HG02973 (cell line): ENCODE data around the gene INO80D.
A peak's percentile ranks its signal among the peaks of the same experiment; 100 is the strongest.

Experiments used
- ATAC-seq: cut with Tn5 transposase; IDR thresholded peaks from one replicate; pipeline ENCODE4 v1.9.1; 2021; ENCODE audit warnings: moderate library complexity; ENCODE audit not compliant: unreplicated experiment

INO80D gene

GRCh38 chr2:205947621-205948495 lies 138.1 kb downstream of the INO80D start:
- peak; percentile 93 for ATAC-seq

- ATAC-seq: no peak
Measured at GRCh38 chr2:205946226-205946625, 139.7 kb downstream of the INO80D start.
